Measurements from ENCODE around the gene SLC1A4. TPM values are rescaled to one million over a fixed set of nuclear protein-coding genes. Genes with fewer than 3 reads are reported as not detected.
"Not testable (repeated sequence)": the region's sequence is repeated elsewhere in the genome, so short reads cannot be mapped to it uniquely, and the experiment has no call there.

The SLC1A4 gene
- total RNA-seq, 2 donors from 2014 or later: 0.07 to 1.9 TPM

DNA sequence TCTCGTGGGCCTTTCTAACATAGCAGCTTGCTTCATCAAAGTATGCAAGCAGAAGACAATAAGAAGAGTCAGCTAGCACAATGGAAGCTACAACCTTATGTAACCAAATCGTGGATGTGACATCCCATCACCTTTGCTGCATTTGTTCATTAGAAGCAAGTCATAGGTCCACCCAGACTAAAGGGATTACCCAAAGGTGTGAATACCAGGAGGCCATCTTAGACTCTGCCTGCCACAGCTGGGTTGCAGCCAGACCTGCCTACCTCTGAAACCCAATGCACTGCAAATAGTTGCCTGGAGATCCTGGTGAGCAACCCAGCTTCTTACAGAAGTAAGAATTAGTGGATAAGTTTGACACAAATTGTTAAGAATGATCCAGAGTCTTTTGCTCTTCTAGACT lies 10.6 kb downstream of the SLC1A4 start:
- no peak overlapping the region for H3K27ac ChIP-seq (ENCODE audit: low read depth, low read length)
- Mint-ChIP-seq H3K9me3 (no peaks in the 10 kb centered on the region), H3K27me3 (ENCODE audit: insufficient read depth) (no peaks in the 10 kb centered on the region), H3K36me3 (ENCODE audit: low read depth) (no peaks in the 10 kb centered on the region), H3K4me1 (peaks cover 15% of the 10 kb centered on the region), H3K27ac (no peak overlapping the region), H3K4me3 (no peak overlapping the region)
- H3K9me3 ChIP-seq (ENCODE audit: control insufficient read depth, low read length): no peaks in the 10 kb centered on the region
- no peak overlapping the region for H3K4me3 ChIP-seq (ENCODE audit: low read length)
- no peaks in the 10 kb centered on the region for H3K27me3 ChIP-seq (ENCODE audit: control insufficient read depth, insufficient read depth, low read length, poor library complexity, severe bottlenecking)
- 75 to 84% methylated on average over 2 of the region's 2 CpGs for WGBS, 2 experiments (ENCODE audit: insufficient coverage in 1 of 2, insufficient read length in 1 of 2)
- H3K36me3 ChIP-seq (ENCODE audit: control insufficient read depth, insufficient read depth, low read length): no peaks in the 10 kb centered on the region
- TF ChIP-seq, protein P1, sequence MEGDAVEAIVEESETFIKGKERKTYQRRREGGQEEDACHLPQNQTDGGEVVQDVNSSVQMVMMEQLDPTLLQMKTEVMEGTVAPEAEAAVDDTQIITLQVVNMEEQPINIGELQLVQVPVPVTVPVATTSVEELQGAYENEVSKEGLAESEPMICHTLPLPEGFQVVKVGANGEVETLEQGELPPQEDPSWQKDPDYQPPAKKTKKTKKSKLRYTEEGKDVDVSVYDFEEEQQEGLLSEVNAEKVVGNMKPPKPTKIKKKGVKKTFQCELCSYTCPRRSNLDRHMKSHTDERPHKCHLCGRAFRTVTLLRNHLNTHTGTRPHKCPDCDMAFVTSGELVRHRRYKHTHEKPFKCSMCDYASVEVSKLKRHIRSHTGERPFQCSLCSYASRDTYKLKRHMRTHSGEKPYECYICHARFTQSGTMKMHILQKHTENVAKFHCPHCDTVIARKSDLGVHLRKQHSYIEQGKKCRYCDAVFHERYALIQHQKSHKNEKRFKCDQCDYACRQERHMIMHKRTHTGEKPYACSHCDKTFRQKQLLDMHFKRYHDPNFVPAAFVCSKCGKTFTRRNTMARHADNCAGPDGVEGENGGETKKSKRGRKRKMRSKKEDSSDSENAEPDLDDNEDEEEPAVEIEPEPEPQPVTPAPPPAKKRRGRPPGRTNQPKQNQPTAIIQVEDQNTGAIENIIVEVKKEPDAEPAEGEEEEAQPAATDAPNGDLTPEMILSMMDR (conservative IDR thresholded peaks at IDR 0.05): no peak
- peak; percentile 71 for DNase-seq
- no peak overlapping the region for H3K9ac ChIP-seq (ENCODE audit: extremely low read depth, low read length, poor library complexity, severe bottlenecking)
- H3K4me1 ChIP-seq (ENCODE audit: control insufficient read depth, insufficient read depth, low read length): no peaks in the 10 kb centered on the region

DNA sequence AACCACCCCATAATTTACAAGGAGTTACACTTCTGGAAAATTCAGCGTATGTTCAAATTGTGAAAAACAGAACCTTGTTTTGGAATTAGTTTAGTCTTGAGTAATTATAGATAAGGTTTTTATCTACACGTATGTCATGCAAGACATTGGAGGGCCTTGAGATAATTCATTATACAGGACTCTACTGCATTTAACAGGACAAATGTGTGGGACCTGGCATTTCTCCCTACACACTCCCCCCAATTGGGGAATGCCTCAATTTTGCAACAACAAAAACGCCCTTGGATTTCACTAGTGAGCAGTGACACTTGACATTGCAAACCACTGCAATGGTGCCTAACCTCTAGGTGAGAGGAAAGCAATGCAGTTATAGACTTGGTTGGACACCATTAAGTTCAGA lies 11.4 kb downstream of the SLC1A4 start:
- H3K4me1 Mint-ChIP-seq: peaks cover 15% of the 10 kb centered on the region
- Histone ChIP-seq H3K9ac (ENCODE audit: extremely low read depth, low read length, poor library complexity, severe bottlenecking) (no peak overlapping the region), H3K4me1 (ENCODE audit: control insufficient read depth, insufficient read depth, low read length) (no peaks in the 10 kb centered on the region), H3K9me3 (ENCODE audit: control insufficient read depth, low read length) (no peaks in the 10 kb centered on the region), H3K4me3 (ENCODE audit: low read length) (no peak overlapping the region), H3K27ac (ENCODE audit: low read depth, low read length) (no peak overlapping the region), H3K36me3 (ENCODE audit: control insufficient read depth, insufficient read depth, low read length) (no peaks in the 10 kb centered on the region), H3K27me3 (ENCODE audit: control insufficient read depth, insufficient read depth, low read length, poor library complexity, severe bottlenecking) (no peaks in the 10 kb centered on the region)
- WGBS, 2 experiments (ENCODE audit: insufficient coverage in 1 of 2, insufficient read length in 1 of 2): 89 to 100% methylated on average over 1 to 3 of the region's 3 CpGs
- H3K4me3 Mint-ChIP-seq: no peak overlapping the region
- H3K27me3 Mint-ChIP-seq (ENCODE audit: insufficient read depth): no peaks in the 10 kb centered on the region
- H3K9me3 Mint-ChIP-seq: no peaks in the 10 kb centered on the region
- no peak for DNase-seq
- H3K27ac Mint-ChIP-seq: no peak overlapping the region
- H3K36me3 Mint-ChIP-seq (ENCODE audit: low read depth): no peaks in the 10 kb centered on the region
- TF ChIP-seq, protein P1 (conservative IDR thresholded peaks at IDR 0.05): no peak

DNA sequence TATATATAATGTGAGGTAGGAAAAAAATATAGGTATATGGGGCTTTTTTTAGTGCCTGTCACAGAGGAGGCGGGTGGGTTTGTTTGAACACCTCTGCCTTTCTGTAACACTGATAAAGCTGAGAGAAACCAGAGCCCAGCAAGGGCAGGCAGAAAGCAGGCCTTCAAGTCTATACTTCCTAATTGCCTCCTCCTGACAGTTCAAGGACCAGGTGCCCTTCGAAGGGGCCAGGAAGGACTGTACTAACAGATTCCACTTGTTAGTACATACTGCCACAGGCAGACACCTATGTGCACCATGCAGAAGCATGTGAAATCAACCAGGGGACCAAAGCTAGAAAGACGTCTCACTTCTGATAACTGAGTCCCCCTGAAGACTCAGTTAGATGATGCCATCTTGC lies 13.8 kb downstream of the SLC1A4 start:
- Histone ChIP-seq H3K9ac (ENCODE audit: extremely low read depth, low read length, poor library complexity, severe bottlenecking) (no peak overlapping the region), H3K4me3 (ENCODE audit: low read length) (no peak overlapping the region), H3K27ac (ENCODE audit: low read depth, low read length) (no peak overlapping the region), H3K4me1 (ENCODE audit: control insufficient read depth, insufficient read depth, low read length) (no peaks in the 10 kb centered on the region), H3K36me3 (ENCODE audit: control insufficient read depth, insufficient read depth, low read length) (no peaks in the 10 kb centered on the region), H3K27me3 (ENCODE audit: control insufficient read depth, insufficient read depth, low read length, poor library complexity, severe bottlenecking) (no peaks in the 10 kb centered on the region), H3K9me3 (ENCODE audit: control insufficient read depth, low read length) (no peaks in the 10 kb centered on the region)
- TF ChIP-seq, protein P1 (conservative IDR thresholded peaks at IDR 0.05): no peak
- Mint-ChIP-seq H3K27me3 (ENCODE audit: insufficient read depth) (no peaks in the 10 kb centered on the region), H3K4me3 (no peak overlapping the region), H3K9me3 (no peaks in the 10 kb centered on the region), H3K36me3 (ENCODE audit: low read depth) (no peaks in the 10 kb centered on the region), H3K4me1 (peaks cover 15% of the 10 kb centered on the region), H3K27ac (no peak overlapping the region)
- DNase-seq: no peak
- 91 to 98% methylated on average over 3 of the region's 3 CpGs for WGBS, 2 experiments (ENCODE audit: insufficient coverage in 1 of 2, insufficient read length in 1 of 2)

DNA sequence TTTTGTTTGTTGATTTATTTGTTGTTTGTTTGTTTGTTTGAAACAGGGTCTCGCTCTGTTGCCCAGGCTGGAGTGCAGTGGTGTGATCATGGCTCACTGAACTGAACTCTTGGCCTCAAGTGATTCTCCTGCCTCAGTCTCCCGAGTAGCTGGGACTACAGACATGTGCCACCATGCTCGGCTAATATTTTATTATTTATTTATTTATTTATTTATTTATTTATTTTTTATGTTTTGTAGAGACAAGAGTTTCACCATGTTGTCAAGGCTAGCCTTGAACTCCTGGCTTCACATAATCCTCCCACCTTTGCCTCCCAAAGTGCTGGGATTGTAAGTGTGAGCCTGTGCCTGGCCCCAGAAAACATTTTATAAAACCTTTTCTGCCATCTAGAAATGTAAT lies 15.0 kb downstream of the SLC1A4 start:
- H3K4me1 Mint-ChIP-seq: peaks cover 10% of the 10 kb centered on the region
- WGBS, 2 experiments (ENCODE audit: insufficient coverage in 1 of 2, insufficient read length in 1 of 2): 88 to 100% methylated on average over 1 to 2 of the region's 3 CpGs
- H3K27me3 Mint-ChIP-seq (ENCODE audit: insufficient read depth); H3K27ac Mint-ChIP-seq; H3K9ac ChIP-seq (ENCODE audit: extremely low read depth, low read length, poor library complexity, severe bottlenecking); H3K4me1 ChIP-seq (ENCODE audit: control insufficient read depth, insufficient read depth, low read length); H3K36me3 Mint-ChIP-seq (ENCODE audit: low read depth); H3K36me3 ChIP-seq (ENCODE audit: control insufficient read depth, insufficient read depth, low read length); H3K4me3 ChIP-seq (ENCODE audit: low read length); H3K9me3 Mint-ChIP-seq; H3K4me3 Mint-ChIP-seq; H3K27me3 ChIP-seq (ENCODE audit: control insufficient read depth, insufficient read depth, low read length, poor library complexity, severe bottlenecking); H3K9me3 ChIP-seq (ENCODE audit: control insufficient read depth, low read length); H3K27ac ChIP-seq (ENCODE audit: low read depth, low read length); DNase-seq: not testable (repeated sequence)
